Activated CD8-positive, alpha-beta T cell treated with anti-CD3 and anti-CD28 coated beads for 36 hours (primary cell): ENCODE measurements around the gene CXorf38. TPM values are rescaled to one million over a fixed set of nuclear protein-coding genes. Genes with fewer than 3 reads are reported as not detected.
A peak's percentile ranks its signal among the peaks of the same experiment; 100 is the strongest.

Source experiments
- ATAC-seq: fragments of 200-7000 bp; cut with Tn5 transposase; one replicate; pipeline ENCODE4 v1.10.0; 2021; ENCODE audit warnings: mild to moderate bottlenecking, moderate library complexity
- CTCF ChIA-PET: fragments of 350-600 bp; sonication (Branson Sonifier 250); formaldehyde crosslinking; loops from one replicate; lab custom pipeline; 2021; ENCODE audit warnings: antibody characterized with exemption; lab: Charles Lee
- POLR2A ChIA-PET: fragments of 350-600 bp; sonication (Branson Sonifier 250); formaldehyde crosslinking; loops from one replicate; lab custom pipeline; 2021; ENCODE audit warnings: antibody characterized with exemption; lab: Charles Lee
- DNase-seq: peaks from one replicate; pipeline ENCODE4 v3.0.0-alpha.2; 2020
- H3K27ac Mint-ChIP-seq: one replicate; pipeline ENCODE4 v1.8.0; 2021; ENCODE audit warnings: mild to moderate bottlenecking, mixed read lengths
- H3K27me3 Mint-ChIP-seq: one replicate; pipeline ENCODE4 v1.8.0; 2021; ENCODE audit warnings: mixed read lengths
- H3K36me3 Mint-ChIP-seq: one replicate; pipeline ENCODE4 v1.8.0; 2021; ENCODE audit warnings: low read depth, mixed read lengths
- H3K4me1 Mint-ChIP-seq: one replicate; pipeline ENCODE4 v1.8.0; 2021; ENCODE audit warnings: low read depth, mixed read lengths
- H3K4me3 Mint-ChIP-seq: one replicate; pipeline ENCODE4 v1.8.0; 2021; ENCODE audit warnings: mild to moderate bottlenecking, moderate library complexity, mixed read lengths
- H3K9me3 Mint-ChIP-seq: one replicate; pipeline ENCODE4 v1.8.0; 2021; ENCODE audit warnings: mixed read lengths
- CTCF ChIP-seq: fragments of 200-600 bp; IDR thresholded peaks from one replicate; pipeline ENCODE4 v1.8.0; 2022; ENCODE audit warnings: antibody characterized with exemption, mild to moderate bottlenecking
- intact Hi-C: fragments of 100-400 bp; cut with micrococcal nuclease; formaldehyde crosslinking; loops from one replicate; pipeline ENCODE4 v1.10.0; 2022
- total RNA-seq, 2 experiments: library from RNA; stranded (reverse); gene quantifications; one replicate each; pipeline ENCODE4 v1.2.3, GENCODE V29; 2021

The CXorf38 gene
- total RNA-seq, 2 experiments from 2014 or later, result 21.2 to 22.5 TPM

- no peaks in the 10 kb centered on the region for H3K9me3 Mint-ChIP-seq
- peak overlapping the region; percentile 75 for H3K4me3 Mint-ChIP-seq
- ChIA-PET POLR2A (interaction anchor here (0.6 to 1.0 kb wide), 2 partner anchors 8 to 539 kb away, joined by 3 to 5 read pairs; no protein-coding TSS in a partner anchor), CTCF (interaction anchor here (1.0 to 2.9 kb wide), 2 partner anchors 8 to 37 kb away, joined by 3 to 13 read pairs; no protein-coding TSS in a partner anchor)
- H3K36me3 Mint-ChIP-seq, result no peaks in the 10 kb centered on the region
- no peak for ATAC-seq
- intact Hi-C loops, result loop anchor here (10.0 kb wide), 1 partner anchor 63 kb away; the partner anchor contains the start of gene CXorf38
- peak; percentile 15 for DNase-seq
- no peaks in the 10 kb centered on the region for H3K27me3 Mint-ChIP-seq
- TF ChIP-seq CTCF, result no peak
- peaks cover 33% of the 10 kb centered on the region for H3K4me1 Mint-ChIP-seq
- H3K27ac Mint-ChIP-seq, result peak overlapping the region; percentile 81
Measured at GRCh38 chrX:40581336-40581920, 65.9 kb downstream of the CXorf38 start.

GRCh38 chrX:40580537-40581335, 66.6 kb downstream of the CXorf38 start, which contains the start of gene ATP6AP2:
Gene ATP6AP2, plus strand, starts transcription at chrX:40580970. Its CDS starts 96 bp downstream, at chrX:40581066.
- Mint-ChIP-seq H3K27me3 (no peaks in the 10 kb centered on the region), H3K27ac (peak within 1 kb of the TSS; percentile 87), H3K4me1 (peaks cover 28% of the 10 kb centered on the region), H3K4me3 (peak within 1 kb of the TSS; percentile 83), H3K9me3 (no peaks in the 10 kb centered on the region), H3K36me3 (no peaks in the 10 kb centered on the region)
- ATAC-seq (peak; percentile 98), DNase-seq (peak; percentile 93)
- CTCF ChIA-PET, result interaction anchor here (1.0 to 2.9 kb wide), 3 partner anchors 9 to 37 kb away, joined by 3 to 13 read pairs (median 4); no protein-coding TSS in a partner anchor
- no peak for TF ChIP-seq CTCF
- intact Hi-C loops, result loop anchor here (10.0 kb wide), 1 partner anchor 64 kb away; the partner anchor contains the start of gene CXorf38
- POLR2A ChIA-PET, result interaction anchor here (0.8 to 1.0 kb wide), 2 partner anchors 8 to 14 kb away, joined by 3 read pairs; no protein-coding TSS in a partner anchor

GRCh38 chrX:40579900-40580536, 67.3 kb downstream of the CXorf38 start:
- H3K4me3 Mint-ChIP-seq, result peak overlapping the region; percentile 83
- H3K27ac Mint-ChIP-seq, result peak overlapping the region; percentile 87
- no peaks in the 10 kb centered on the region for H3K9me3 Mint-ChIP-seq
- intact Hi-C loops, result loop anchor here (10.0 kb wide), 1 partner anchor 65 kb away; the partner anchor contains the start of gene CXorf38
- TF ChIP-seq CTCF, result no peak
- H3K36me3 Mint-ChIP-seq, result no peaks in the 10 kb centered on the region
- DNase-seq, result no peak
- CTCF ChIA-PET, result interaction anchor here (1.0 to 2.9 kb wide), 3 partner anchors 9 to 36 kb away, joined by 3 to 13 read pairs (median 4); no protein-coding TSS in a partner anchor
- POLR2A ChIA-PET, result interaction anchor here (0.8 kb wide), 1 partner anchor 15 kb away, joined by 3 read pairs; no protein-coding TSS in a partner anchor
- ATAC-seq, result no peak
- H3K4me1 Mint-ChIP-seq, result peaks cover 24% of the 10 kb centered on the region
- no peaks in the 10 kb centered on the region for H3K27me3 Mint-ChIP-seq

- DNase-seq (no peak), ATAC-seq (no peak)
- Mint-ChIP-seq H3K27me3 (no peaks in the 10 kb centered on the region), H3K4me1 (peaks cover 24% of the 10 kb centered on the region), H3K4me3 (no peak overlapping the region), H3K27ac (no peak overlapping the region), H3K9me3 (no peaks in the 10 kb centered on the region), H3K36me3 (no peaks in the 10 kb centered on the region)
- intact Hi-C loops, result no loop called here
- ChIA-PET POLR2A (no interaction called here), CTCF (interaction anchor here (2.9 kb wide), 1 partner anchor 35 kb away, joined by 13 read pairs; no protein-coding TSS in a partner anchor)
- TF ChIP-seq CTCF, result no peak
Measured at GRCh38 chrX:40579141-40579540, 68.2 kb downstream of the CXorf38 start.
